ENCODE measurements around the gene NFAT5. TPM values are rescaled to one million over a fixed set of nuclear protein-coding genes. Genes with fewer than 3 reads are reported as not detected.

The NFAT5 gene
- total and polyA plus RNA-seq, 2 donors (not counting 3 experiments of a cell fraction or from before 2014, with no cell fraction given) = 17.2 to 49.5 TPM

- Histone ChIP-seq H3K9ac (replicated peaks; ENCODE audit: extremely low read depth, insufficient read depth, low read length) (no peak overlapping the region), H3K79me2 (ENCODE audit: control insufficient read depth, insufficient read depth, low read length) (peaks cover 37% of the 10 kb centered on the region), H3K9me1 (replicated peaks; ENCODE audit: control insufficient read depth, extremely low read depth, insufficient read depth, low read length) (no peaks in the 10 kb centered on the region), H3K4me3 (replicated peaks in 1 of 3; ENCODE audit: insufficient read depth in 1 of 3, low read depth in 1 of 3, low read length in 3 of 3) (no peak overlapping the region), H3K27me3 (ENCODE audit: control insufficient read depth in 2 of 2, insufficient read depth in 2 of 2, low read length in 2 of 2) (no peaks in the 10 kb centered on the region), H3K4me2 (ENCODE audit: insufficient read depth, low read length) (no peak overlapping the region), H2AFZ (ENCODE audit: low read depth, low read length) (no peak overlapping the region), H3K27ac (ENCODE audit: insufficient read depth, low read depth, low read length) (no peak overlapping the region), H3K4me1 (ENCODE audit: control insufficient read depth, extremely low read depth, insufficient read depth, low read length) (peaks cover 8% of the 10 kb centered on the region), H4K20me1 (replicated peaks; ENCODE audit: control insufficient read depth, extremely low read depth, insufficient read depth, low read length) (no peaks in the 10 kb centered on the region), H3K9me3 (replicated peaks; ENCODE audit: control insufficient read depth, insufficient read depth, low read length) (no peaks in the 10 kb centered on the region), H3K36me3 (ENCODE audit: control insufficient read depth in 2 of 2, extremely low read depth in 1 of 2, insufficient read depth in 2 of 2, low read length in 2 of 2) (peaks cover 25 to 33% of the 10 kb centered on the region in 2 experiments)
- ChIA-PET POLR2A (no interaction called here), CTCF (no interaction called here)
- intact Hi-C loops (cut with micrococcal nuclease) = no loop called here
- no peak for DNase-seq (ENCODE audit: low read depth, low spot score)
- TF ChIP-seq MAX (IDR thresholded peaks at IDR 0.05; ENCODE audit: insufficient read depth, insufficient read length) (no peak), POLR2A (IDR thresholded peaks at IDR 0.05; ENCODE audit: low read depth, low read length) (no peak), JUN (IDR thresholded peaks at IDR 0.05; ENCODE audit: borderline replicate concordance, insufficient read depth, insufficient read length, low read depth) (no peak), GATA2 (IDR thresholded peaks at IDR 0.05; ENCODE audit: insufficient read depth, insufficient read length, low read depth, low read length) (no peak), POLR2AphosphoS5 (IDR thresholded peaks at IDR 0.05; ENCODE audit: insufficient read depth, low read depth, low read length) (no peak), FOS (IDR thresholded peaks at IDR 0.05; ENCODE audit: borderline replicate concordance, insufficient read depth, low read length) (no peak), MYC (IDR thresholded peaks at IDR 0.05; ENCODE audit: low read depth, low read length) (no peak), EZH2 (IDR thresholded peaks at IDR 0.05; ENCODE audit: borderline replicate concordance, low read depth, low read length, severe bottlenecking) (no peak)
- TF ChIP-seq, protein P1, sequence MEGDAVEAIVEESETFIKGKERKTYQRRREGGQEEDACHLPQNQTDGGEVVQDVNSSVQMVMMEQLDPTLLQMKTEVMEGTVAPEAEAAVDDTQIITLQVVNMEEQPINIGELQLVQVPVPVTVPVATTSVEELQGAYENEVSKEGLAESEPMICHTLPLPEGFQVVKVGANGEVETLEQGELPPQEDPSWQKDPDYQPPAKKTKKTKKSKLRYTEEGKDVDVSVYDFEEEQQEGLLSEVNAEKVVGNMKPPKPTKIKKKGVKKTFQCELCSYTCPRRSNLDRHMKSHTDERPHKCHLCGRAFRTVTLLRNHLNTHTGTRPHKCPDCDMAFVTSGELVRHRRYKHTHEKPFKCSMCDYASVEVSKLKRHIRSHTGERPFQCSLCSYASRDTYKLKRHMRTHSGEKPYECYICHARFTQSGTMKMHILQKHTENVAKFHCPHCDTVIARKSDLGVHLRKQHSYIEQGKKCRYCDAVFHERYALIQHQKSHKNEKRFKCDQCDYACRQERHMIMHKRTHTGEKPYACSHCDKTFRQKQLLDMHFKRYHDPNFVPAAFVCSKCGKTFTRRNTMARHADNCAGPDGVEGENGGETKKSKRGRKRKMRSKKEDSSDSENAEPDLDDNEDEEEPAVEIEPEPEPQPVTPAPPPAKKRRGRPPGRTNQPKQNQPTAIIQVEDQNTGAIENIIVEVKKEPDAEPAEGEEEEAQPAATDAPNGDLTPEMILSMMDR (IDR thresholded peaks at IDR 0.05; ENCODE audit: extremely low read depth in 1 of 2, insufficient read depth in 1 of 2, low read depth in 1 of 2, low read length in 2 of 2) = no peak
- no peak for FAIRE-seq
- no TSS peak for BruUV-seq (replicated peaks)
- dilution Hi-C loops (cut with MboI; ENCODE audit: extremely low pct_ligation_motif_present, low sequenced_read_pairs) = no loop called here
Observed at GRCh38 chr16:69748694-69749345, 183.1 kb downstream of the NFAT5 start.

All from endothelial cell of umbilical vein (primary cell).